ENCODE results near the gene ZNF764.
"Not testable (repeated sequence)": the region's sequence is repeated elsewhere in the genome, so short reads cannot be mapped to it uniquely, and the experiment has no call there.

ZNF764 gene

DNA sequence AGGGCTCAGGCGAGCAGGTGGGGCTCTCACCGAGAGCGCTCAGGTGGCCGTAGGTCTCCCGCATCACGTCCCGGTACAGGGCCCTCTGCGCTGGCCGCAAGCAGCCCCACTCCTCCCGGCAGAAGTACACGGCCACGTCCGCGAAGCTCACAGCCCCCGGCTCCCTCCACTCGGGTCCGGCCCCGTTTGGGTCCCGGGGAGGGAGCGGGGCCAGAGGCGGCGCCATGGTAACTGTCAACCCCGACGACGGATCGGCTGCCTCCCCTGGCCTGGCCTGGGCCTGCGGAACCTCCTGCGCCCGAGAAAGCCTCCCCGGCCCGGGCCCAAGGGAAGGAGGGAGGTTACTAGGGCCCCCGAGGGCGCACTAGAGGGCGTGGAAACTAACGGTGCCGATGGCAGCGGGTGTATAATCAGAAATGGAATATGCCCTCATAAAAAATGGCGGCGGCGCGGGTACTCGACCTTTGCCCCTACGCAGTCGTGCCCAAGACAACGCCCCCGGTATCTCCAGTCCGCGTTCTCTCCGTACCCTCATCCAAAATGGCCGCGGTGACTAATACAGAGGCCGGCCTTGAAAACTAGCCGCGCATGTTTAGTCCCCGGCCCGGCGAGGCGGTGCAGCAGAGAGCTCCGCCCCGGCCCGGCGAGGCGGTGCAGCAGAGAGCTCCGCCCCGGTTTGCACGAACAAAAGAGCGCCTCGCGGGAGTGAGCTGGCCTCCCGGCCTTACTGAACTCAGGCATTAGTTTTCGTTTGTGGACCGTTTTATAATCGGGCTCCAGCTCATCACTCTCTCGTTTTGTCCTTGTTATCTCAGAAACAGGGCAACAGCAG is at the start of gene ZNF764:
TSS of gene ZNF764 (minus strand) at position 418 of the 832 bp plus-strand sequence. CDS start at position 226, 192 bp downstream.
- peak within 1 kb of the TSS; percentile 84 for H3K4me3 ChIP-seq (ENCODE audit: low read depth, low read length)
- DNase-seq (ENCODE audit: low read depth), result peak; percentile 83

DNA sequence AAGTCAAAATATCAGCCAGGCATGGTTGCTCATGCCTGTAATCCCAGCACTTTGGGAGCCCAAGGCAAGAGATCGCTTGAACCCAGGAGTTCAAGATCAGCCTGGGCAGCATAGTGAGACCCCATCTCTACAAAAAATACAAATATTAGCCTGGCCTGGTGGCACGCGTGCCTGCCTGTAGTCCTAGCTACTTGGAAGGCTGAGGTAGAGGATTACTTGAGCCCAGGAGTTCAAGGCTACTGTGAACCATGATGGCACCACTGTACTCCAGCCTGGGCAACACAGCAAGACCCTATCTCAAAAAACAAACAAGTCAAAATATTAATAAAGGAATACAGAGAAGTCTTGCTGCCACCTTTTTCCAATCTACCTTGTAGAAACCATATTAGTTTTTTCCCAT is 47.8 kb upstream of the ZNF764 start:
- H3K4me3 ChIP-seq (ENCODE audit: low read depth, low read length), result no peak overlapping the region

GRCh38 chr16:30605158-30605557 is 47.0 kb upstream of the ZNF764 start:
- no peak overlapping the region for H3K4me3 ChIP-seq (ENCODE audit: low read depth, low read length)

More for the DNA sequence above, 47.8 kb upstream of the ZNF764 start:
- DNase-seq (ENCODE audit: low read depth), result no peak

DNA sequence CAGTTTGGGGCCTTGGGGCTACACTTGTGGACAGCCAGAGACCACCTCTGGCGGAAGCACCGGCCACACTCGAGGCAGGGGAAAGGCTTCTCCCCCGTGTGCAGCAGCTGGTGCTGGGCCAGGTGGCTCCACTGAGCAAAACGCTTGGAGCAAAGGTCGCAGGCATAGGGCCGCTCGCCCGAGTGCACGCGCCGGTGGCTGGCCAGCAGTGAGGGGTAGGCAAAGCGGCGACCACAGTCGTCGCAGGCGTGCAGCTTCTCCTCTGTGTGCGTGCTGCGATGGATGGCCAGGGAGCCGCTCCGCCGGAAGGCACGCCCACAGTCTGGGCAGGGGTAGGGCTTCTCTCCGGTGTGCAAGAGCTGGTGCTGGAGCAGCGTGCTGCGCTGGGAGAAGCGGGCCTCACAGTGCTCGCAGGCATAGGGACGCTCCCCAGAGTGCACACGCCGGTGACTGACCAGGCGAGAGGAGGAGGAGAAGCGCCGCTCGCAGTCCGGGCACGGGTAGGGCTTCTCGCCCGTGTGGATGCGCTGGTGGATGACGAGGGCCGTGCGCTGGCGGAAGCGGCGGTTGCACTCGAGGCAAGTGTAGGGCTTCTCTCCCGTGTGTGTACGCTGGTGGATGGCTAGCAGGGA is 46.3 kb upstream of the ZNF764 start:
- H3K4me3 ChIP-seq (ENCODE audit: low read depth, low read length), result no peak overlapping the region
- no peak for DNase-seq (ENCODE audit: low read depth)

More at GRCh38 chr16:30605158-30605557, 47.0 kb upstream of the ZNF764 start:
- no peak for DNase-seq (ENCODE audit: low read depth)

DNA sequence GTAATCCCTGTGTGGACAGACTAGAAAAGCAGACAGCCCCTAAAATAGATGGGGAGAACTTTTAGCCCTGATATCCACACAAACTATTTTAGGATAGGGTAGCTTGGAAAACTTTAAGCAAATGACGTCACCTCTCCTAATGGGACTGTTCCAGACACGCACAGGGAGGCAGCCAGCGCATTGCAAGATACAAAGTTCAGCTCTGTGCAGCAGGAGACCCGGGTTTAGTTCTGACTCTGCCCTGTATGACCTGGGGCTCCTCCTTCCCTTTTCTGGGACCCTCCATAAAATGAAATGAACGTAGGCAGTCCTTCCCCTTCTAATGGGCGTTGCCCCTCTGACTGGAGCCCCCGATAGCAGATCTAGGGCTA is 45.8 kb upstream of the ZNF764 start:
- H3K4me3 ChIP-seq (ENCODE audit: low read depth, low read length), result no peak overlapping the region
- DNase-seq (ENCODE audit: low read depth), result no peak

GRCh38 chr16:30602616-30603277 is 44.6 kb upstream of the ZNF764 start:
- DNase-seq (ENCODE audit: low read depth), result no peak
- no peak overlapping the region for H3K4me3 ChIP-seq (ENCODE audit: low read depth, low read length)

DNA sequence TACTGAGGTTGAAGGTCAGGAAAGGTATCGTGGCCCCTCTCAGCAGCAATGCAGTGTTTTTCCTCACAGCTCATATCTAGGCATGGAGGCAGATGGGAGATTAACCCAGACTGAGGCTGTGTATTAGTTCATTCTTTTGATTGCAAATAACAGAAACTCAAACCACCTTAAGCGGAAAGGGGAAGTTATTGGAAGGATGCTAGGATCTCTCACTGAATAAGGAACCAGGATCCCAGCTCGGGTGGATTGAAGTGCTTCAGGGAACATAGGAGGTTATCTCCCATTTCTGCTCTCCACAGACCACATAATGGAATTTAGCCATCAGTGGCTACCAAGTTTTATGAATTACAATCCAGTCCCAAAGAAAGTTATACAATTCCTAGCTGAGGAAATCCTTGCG is 43.8 kb upstream of the ZNF764 start:
- DNase-seq (ENCODE audit: low read depth), result no peak

GRCh38 chr16:30600929-30601328 is 42.8 kb upstream of the ZNF764 start:
- no peak for DNase-seq (ENCODE audit: low read depth)
- no peak overlapping the region for H3K4me3 ChIP-seq (ENCODE audit: low read depth, low read length)

More for the DNA sequence above, 43.8 kb upstream of the ZNF764 start:
- no peak overlapping the region for H3K4me3 ChIP-seq (ENCODE audit: low read depth, low read length)

- no peak for DNase-seq (ENCODE audit: low read depth)
- no peak overlapping the region for H3K4me3 ChIP-seq (ENCODE audit: low read depth, low read length)
Observed at GRCh38 chr16:30600215-30600614, 42.0 kb upstream of the ZNF764 start.

DNA sequence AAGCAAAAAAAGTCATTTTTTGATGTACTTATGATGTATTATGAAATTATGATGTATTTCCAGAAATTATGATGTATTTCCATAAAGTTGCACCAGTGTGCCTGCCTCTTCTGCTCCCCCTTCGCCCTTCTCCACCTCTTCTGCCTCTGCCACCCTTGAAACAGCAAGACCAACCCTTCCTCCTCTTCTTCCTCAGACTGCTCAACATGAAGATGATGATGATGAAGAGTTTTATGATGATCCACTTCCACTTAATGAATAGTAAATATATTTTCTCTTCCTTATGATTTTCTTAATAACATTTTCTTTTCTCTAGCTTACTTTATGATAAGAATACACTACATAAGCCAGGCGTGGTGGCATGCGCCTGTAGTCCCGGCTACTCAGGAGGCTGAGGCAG is 34.7 kb upstream of the ZNF764 start:
- no peak overlapping the region for H3K4me3 ChIP-seq (ENCODE audit: low read depth, low read length)
- DNase-seq (ENCODE audit: low read depth), result no peak

DNA sequence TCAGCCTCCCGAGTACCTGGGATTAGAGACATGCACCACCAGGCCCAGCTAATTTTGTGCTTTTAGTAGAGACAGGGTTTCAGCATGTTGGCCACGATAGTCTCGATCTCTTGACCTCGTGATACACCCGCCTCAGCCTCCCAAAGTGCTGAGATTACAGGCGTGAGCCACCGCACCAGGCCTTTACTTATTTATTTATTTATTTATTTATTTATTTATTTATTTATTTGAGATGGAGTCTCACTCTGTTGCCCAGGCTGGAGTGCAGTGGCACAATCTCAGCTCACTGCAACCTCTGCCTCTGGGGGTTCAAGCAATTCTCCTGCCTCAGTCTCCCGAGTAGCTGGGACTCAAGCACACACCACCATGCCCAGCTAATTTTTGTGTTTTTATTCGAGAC is 32.7 kb upstream of the ZNF764 start:
- not testable (repeated sequence) for H3K4me3 ChIP-seq (ENCODE audit: low read depth, low read length); DNase-seq (ENCODE audit: low read depth)

DNA sequence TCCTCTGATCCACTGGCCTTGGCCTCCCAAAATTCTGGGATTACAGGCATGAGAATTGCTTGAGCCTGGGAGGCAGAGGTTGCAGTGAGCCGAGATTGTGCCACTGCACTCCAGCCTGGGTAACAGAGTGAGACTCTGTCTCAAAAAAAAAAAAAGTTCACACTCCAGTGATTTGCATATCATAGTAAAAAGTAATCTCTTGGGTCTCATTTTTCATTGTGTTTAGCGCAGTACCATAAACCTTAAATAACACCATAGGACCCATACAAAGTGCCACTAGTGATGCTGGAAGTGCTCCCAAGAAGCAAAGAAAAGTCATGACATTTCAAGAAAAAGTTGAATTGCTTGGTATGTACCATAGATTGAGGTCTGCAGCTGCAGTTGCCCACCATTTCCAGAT is 31.4 kb upstream of the ZNF764 start:
- DNase-seq (ENCODE audit: low read depth), result not testable (repeated sequence)

DNA sequence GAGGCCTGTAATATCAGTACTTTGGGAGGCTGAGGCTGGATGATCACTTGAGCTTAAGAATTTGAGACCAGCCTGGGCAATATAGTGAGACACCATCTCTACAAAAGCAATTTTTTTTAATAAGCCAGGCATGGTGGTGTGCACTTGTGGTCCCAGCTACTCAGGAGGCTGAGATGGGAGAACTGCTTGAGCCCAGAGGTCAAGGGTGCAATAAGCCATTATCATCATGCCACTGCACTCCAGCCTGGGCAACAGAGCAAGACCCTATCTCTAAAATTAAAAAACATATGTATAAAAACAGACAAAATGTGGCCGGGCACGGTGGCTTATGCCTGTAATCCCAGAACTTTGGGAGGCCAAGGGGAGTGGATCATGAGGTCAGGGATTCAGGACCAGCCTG is 30.5 kb upstream of the ZNF764 start:
- no peak for DNase-seq (ENCODE audit: low read depth)
- no peak overlapping the region for H3K4me3 ChIP-seq (ENCODE audit: low read depth, low read length)

More for the DNA sequence above, 31.4 kb upstream of the ZNF764 start:
- H3K4me3 ChIP-seq (ENCODE audit: low read depth, low read length), result not testable (repeated sequence)

DNA sequence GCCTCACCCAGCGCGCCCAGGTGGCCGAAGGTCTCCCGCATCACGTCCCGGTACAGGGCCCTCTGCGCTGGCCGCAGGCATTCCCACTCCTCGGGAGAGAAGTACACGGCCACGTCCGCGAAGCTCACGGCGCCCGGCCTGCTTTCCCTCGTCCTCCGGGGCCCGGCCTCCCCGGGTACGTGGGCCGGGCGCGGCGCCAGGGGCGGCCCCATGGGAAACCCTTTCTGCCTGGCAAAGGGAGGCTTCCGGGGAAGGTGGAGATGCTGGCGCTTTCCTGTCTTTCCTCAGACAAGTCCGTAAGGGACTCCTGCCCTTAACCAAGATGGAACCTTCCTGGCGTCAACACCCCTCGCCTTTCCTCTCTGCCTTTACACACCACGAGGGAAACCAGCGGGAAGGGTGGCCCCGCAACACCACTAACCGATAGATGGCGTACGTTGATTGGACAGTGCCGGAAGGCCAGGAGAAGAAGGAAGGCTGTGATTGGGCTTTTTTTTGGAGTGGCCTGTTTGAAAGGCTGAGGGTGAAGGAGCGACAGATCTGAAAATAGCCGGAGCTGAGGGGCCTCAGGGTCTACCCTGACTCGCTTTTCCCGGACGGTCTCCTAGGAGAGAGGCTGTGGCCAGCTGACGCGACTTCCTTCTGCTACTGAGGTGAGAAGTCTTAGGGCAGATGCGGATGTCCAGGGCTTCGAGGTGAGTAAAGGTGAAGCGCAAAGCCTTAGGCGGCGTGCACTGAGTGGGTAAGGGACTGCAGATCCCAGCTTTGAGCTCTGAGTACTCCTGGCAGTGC is 27.4 kb upstream of the ZNF764 start, which contains the start of gene ZNF785:
TSS of gene ZNF785 (minus strand) at position 298 of the 792 bp plus-strand sequence. CDS start at position 212, 86 bp downstream.
- H3K4me3 ChIP-seq (ENCODE audit: low read depth, low read length), result peak within 1 kb of the TSS; percentile 69
- DNase-seq (ENCODE audit: low read depth), result peak; percentile 96

GRCh38 chr16:30585022-30585399 is 26.8 kb upstream of the ZNF764 start:
- H3K4me3 ChIP-seq (ENCODE audit: low read depth, low read length), result peak overlapping the region; percentile 69
- no peak for DNase-seq (ENCODE audit: low read depth)

GRCh38 chr16:30582611-30583340 is 24.6 kb upstream of the ZNF764 start:
- H3K4me3 ChIP-seq (ENCODE audit: low read depth, low read length), result no peak overlapping the region
- no peak for DNase-seq (ENCODE audit: low read depth)

GRCh38 chr16:30581457-30581856 is 23.3 kb upstream of the ZNF764 start:
- H3K4me3 ChIP-seq (ENCODE audit: low read depth, low read length), result no peak overlapping the region
- no peak for DNase-seq (ENCODE audit: low read depth)

DNA sequence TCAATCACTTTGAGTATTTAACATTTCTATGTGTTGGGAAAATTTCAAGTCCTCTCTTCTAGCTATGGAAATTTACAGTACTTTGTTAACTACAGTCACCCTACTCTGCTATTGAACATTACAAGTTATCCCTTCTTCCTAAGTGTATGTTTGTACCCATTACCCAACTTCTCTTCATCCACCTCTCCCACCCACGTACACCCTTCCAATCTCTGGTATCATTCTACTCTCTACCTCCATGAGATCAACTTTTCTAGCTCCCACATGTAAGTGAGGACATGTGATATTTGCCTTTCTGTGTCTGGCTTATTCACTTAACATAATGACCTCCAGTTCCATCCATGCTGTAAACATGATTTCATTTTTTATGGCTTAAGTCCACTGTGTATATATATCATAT is 16.5 kb upstream of the ZNF764 start:
- no peak for DNase-seq (ENCODE audit: low read depth)
- H3K4me3 ChIP-seq (ENCODE audit: low read depth, low read length), result no peak overlapping the region
